Frontal cortex (tissue), 4 donors: ENCODE data around the gene ZBTB20. TPM values are rescaled to one million over a fixed set of nuclear protein-coding genes. Genes with fewer than 3 reads are reported as not detected.

Source experiments
- DNase-seq, 2 donors: peaks; one replicate each; pipeline ENCODE4 v3.0.0; 2012; ENCODE audit warnings: low spot score in 2 of 2
- FAIRE-seq: peaks from 2 replicates; lab custom pipeline; 2012; peaks lifted over from hg19 to GRCh38; lab: Jason Lieb, UNC
- total RNA-seq: library from RNA; depleted of rRNA; stranded (reverse); fragments of >200 nt; gene quantifications from one replicate; pipeline ENCODE4 v1.2.3, GENCODE V29; 2014
- donor health status: control.
- donor health status: control.
- donor health status: control.

The ZBTB20 gene
- total RNA-seq, 1 donor from 2014 or later = 39.9 TPM

- DNase-seq = no peak
- FAIRE-seq = no peak
Observed at GRCh38 chr3:114569186-114569585, 577.9 kb downstream of the ZBTB20 start.

GRCh38 chr3:114567771-114568170 is 579.3 kb downstream of the ZBTB20 start:
- no peak for FAIRE-seq
- DNase-seq = no peak

- FAIRE-seq (no peak), DNase-seq (no peak)
Observed at GRCh38 chr3:114566767-114567166, 580.3 kb downstream of the ZBTB20 start.

- DNase-seq = no peak
- no peak for FAIRE-seq
Observed at GRCh38 chr3:114566162-114566755, 580.8 kb downstream of the ZBTB20 start.

GRCh38 chr3:114565216-114565615 is 581.9 kb downstream of the ZBTB20 start:
- no peak for DNase-seq
- no peak for FAIRE-seq

- FAIRE-seq (no peak), DNase-seq (no peak)
Observed at GRCh38 chr3:114563720-114564119, 583.4 kb downstream of the ZBTB20 start.

GRCh38 chr3:114562557-114562956 is 584.5 kb downstream of the ZBTB20 start:
- no peak for DNase-seq
- FAIRE-seq = no peak

GRCh38 chr3:114558271-114558670 is 588.8 kb downstream of the ZBTB20 start:
- no peak for DNase-seq
- no peak for FAIRE-seq

GRCh38 chr3:114557791-114558190 is 589.3 kb downstream of the ZBTB20 start:
- DNase-seq (no peak), FAIRE-seq (no peak)

GRCh38 chr3:114556657-114557213 is 590.4 kb downstream of the ZBTB20 start:
- FAIRE-seq (no peak), DNase-seq (no peak)

- FAIRE-seq = no peak
- DNase-seq = no peak
Observed at GRCh38 chr3:114554731-114555130, 592.4 kb downstream of the ZBTB20 start.

GRCh38 chr3:114553949-114554593 is 593.0 kb downstream of the ZBTB20 start:
- no peak for DNase-seq
- FAIRE-seq = no peak

- DNase-seq = no peak
- FAIRE-seq = no peak
Observed at GRCh38 chr3:114552527-114552812, 594.6 kb downstream of the ZBTB20 start.

GRCh38 chr3:114551770-114552526 is 595.1 kb downstream of the ZBTB20 start:
- DNase-seq (no peak), FAIRE-seq (no peak)

GRCh38 chr3:114550165-114550564 is 596.9 kb downstream of the ZBTB20 start:
- FAIRE-seq (no peak), DNase-seq (no peak)

- FAIRE-seq (no peak), DNase-seq (no peak)
Observed at GRCh38 chr3:114545193-114545592, 601.9 kb downstream of the ZBTB20 start.

- no peak for FAIRE-seq
- DNase-seq = no peak
Observed at GRCh38 chr3:114542359-114542758, 604.7 kb downstream of the ZBTB20 start.

- no peak for FAIRE-seq
- no peak for DNase-seq
Observed at GRCh38 chr3:114539525-114539924, 607.6 kb downstream of the ZBTB20 start.

GRCh38 chr3:114538211-114538610 is 608.9 kb downstream of the ZBTB20 start:
- DNase-seq = no peak
- no peak for FAIRE-seq

GRCh38 chr3:114528517-114528916 is 618.6 kb downstream of the ZBTB20 start:
- DNase-seq (no peak), FAIRE-seq (no peak)

GRCh38 chr3:114527036-114527644 is 619.9 kb downstream of the ZBTB20 start:
- FAIRE-seq (no peak), DNase-seq (no peak)
